ENCODE results near the gene RAI14.
"Not testable (repeated sequence)": the region's sequence is repeated elsewhere in the genome, so short reads cannot be mapped to it uniquely, and the experiment has no call there.

Gene RAI14

DNA sequence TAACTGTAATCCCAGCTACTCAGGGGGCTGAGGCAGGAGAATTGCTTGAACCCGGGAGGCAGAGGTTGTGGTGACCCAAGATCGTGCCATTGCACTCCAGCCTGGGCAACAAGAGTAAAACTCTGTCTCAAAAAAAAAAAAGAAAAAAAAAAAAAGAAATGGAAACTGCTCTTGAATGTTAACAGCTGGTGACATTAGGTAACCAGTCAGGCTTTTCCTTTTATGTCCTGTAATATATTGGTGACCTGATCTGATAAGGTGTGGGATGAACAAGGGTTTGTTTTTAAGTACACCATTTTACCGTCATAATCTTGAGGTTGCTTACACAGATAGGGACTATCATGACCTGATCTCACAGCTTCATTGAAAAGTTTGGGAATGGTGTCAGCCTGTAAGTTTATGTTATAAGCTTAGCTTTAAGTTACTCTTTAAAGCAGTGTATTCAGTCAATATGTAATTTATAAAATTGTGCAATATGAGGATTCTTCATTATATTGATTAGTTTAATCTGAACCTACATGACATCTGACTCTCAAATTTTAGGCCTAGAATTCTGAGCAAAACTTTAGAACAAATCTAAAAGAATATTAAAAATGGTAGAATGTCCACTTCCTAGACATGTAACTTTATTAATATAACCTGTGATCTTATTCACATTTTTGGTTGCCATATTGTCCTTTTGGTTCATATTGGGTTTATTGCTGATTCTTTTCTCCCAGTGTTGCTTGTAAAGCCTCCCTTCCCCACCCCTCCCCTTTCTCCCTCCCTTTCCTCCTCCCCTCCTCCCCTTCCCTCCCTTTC, 41.4 kb downstream of the RAI14 start:
- Histone ChIP-seq H3K36me3 (replicated peaks) (peaks cover 69% of the 10 kb centered on the region), H3K27me3 (replicated peaks) (no peaks in the 10 kb centered on the region), H3K4me3 (ENCODE audit: low read depth, low read length) (no peak overlapping the region), H3K27ac (no peak overlapping the region)
- TF ChIP-seq, protein P1, sequence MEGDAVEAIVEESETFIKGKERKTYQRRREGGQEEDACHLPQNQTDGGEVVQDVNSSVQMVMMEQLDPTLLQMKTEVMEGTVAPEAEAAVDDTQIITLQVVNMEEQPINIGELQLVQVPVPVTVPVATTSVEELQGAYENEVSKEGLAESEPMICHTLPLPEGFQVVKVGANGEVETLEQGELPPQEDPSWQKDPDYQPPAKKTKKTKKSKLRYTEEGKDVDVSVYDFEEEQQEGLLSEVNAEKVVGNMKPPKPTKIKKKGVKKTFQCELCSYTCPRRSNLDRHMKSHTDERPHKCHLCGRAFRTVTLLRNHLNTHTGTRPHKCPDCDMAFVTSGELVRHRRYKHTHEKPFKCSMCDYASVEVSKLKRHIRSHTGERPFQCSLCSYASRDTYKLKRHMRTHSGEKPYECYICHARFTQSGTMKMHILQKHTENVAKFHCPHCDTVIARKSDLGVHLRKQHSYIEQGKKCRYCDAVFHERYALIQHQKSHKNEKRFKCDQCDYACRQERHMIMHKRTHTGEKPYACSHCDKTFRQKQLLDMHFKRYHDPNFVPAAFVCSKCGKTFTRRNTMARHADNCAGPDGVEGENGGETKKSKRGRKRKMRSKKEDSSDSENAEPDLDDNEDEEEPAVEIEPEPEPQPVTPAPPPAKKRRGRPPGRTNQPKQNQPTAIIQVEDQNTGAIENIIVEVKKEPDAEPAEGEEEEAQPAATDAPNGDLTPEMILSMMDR (IDR thresholded peaks at IDR 0.05; ENCODE audit: low read depth, low read length, missing control alignments) = no peak
- in situ Hi-C loops (cut with HindIII; ENCODE audit: low pct_ligation_motif_present, low sequenced_read_pairs) = no loop called here
- DNase-seq = no peak

DNA sequence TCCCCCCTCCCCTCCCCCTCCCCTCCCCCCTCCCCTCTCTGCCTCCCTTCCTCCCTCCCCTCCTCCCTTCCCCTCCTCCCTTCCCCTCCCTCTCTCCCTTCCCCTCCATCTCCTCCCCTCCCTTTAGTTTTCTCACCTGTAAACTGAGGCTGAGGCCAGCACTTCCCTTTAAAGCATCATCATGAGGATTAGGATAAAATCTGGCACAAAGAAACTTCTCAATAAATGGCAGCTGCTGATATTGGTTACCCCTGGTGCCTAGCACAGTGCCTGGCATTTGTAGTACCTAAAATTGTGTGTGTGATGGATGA, 41.9 kb downstream of the RAI14 start:
- peaks cover 68% of the 10 kb centered on the region for H3K36me3 ChIP-seq (replicated peaks)
- DNase-seq = no peak
- TF ChIP-seq, protein P1 (IDR thresholded peaks at IDR 0.05; ENCODE audit: low read depth, low read length, missing control alignments) = no peak
- in situ Hi-C loops (cut with HindIII; ENCODE audit: low pct_ligation_motif_present, low sequenced_read_pairs) = no loop called here
- H3K27me3 ChIP-seq (replicated peaks) = no peaks in the 10 kb centered on the region
- H3K27ac ChIP-seq = no peak overlapping the region
- H3K4me3 ChIP-seq (ENCODE audit: low read depth, low read length) = no peak overlapping the region

DNA sequence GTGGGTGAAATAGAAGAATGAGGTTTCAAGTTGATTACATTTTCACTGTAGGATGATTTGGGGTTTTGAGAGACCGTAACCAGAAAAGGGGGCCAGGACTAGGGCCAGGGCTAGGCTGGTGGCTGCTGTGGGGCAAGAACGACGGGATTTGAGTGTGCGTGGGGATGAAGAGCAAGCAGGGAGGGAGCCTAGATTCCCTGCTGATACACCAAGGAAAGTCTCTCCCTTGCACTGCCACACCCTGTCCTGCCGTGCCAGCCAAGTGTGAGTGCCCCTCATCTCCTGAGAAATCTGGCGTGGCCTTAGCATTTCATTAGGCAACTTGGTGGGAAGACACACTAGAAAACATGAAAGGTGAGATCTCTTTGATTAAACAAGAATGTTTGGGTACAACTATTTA, 42.6 kb downstream of the RAI14 start:
- in situ Hi-C loops (cut with HindIII; ENCODE audit: low pct_ligation_motif_present, low sequenced_read_pairs) = no loop called here
- Histone ChIP-seq H3K27me3 (replicated peaks) (no peaks in the 10 kb centered on the region), H3K27ac (no peak overlapping the region), H3K4me3 (ENCODE audit: low read depth, low read length) (no peak overlapping the region), H3K36me3 (replicated peaks) (peaks cover 62% of the 10 kb centered on the region)
- no peak for DNase-seq
- TF ChIP-seq, protein P1 (IDR thresholded peaks at IDR 0.05; ENCODE audit: low read depth, low read length, missing control alignments) = no peak

DNA sequence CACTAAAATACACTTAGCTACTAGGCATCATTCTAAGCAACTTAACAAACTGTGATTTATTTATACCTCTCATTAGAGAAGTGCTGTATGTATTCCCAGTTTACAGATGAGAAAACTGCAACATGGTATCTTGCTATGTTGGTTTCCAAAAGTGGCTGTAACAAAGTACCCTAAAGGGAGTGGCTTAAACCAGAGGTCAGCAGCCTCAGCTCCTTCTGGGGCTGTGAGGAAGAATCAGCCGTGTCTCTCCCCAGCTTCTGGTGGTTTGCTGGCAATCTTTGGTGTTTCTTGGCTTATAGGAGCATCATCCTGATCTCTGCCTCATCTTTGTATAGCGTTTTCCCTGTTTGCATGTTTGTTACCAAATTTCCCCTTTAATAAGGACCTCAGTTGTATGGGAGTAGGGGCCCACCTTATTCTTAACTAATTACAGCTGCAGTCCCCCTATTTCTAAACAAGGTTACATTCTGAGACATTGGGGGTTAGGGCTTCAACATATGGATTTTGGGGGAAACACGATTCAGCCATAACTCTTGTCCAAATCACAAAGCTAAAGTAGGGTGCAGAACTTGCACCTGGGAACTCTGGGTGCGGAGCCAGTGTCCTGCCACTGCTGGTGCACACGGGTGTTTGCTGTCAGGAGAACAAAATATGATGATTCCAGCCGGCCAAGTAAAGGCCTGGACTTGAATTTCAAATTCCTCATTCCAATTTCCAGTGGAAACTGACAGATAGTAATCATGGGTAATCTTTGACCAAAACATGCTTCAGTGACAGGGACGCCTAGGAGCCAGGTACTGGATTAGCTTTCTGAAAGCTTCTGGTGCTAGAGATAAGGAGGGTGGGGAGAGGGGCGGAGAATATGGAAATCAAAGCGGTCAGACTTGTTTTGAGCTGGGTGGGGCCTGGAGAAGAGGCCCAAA, 43.3 kb downstream of the RAI14 start:
- in situ Hi-C loops (cut with HindIII; ENCODE audit: low pct_ligation_motif_present, low sequenced_read_pairs) = no loop called here
- Histone ChIP-seq H3K36me3 (replicated peaks) (peaks cover 59% of the 10 kb centered on the region), H3K4me3 (ENCODE audit: low read depth, low read length) (no peak overlapping the region), H3K27ac (no peak overlapping the region), H3K27me3 (replicated peaks) (no peaks in the 10 kb centered on the region)
- no peak for DNase-seq
- TF ChIP-seq, protein P1 (IDR thresholded peaks at IDR 0.05; ENCODE audit: low read depth, low read length, missing control alignments) = no peak

DNA sequence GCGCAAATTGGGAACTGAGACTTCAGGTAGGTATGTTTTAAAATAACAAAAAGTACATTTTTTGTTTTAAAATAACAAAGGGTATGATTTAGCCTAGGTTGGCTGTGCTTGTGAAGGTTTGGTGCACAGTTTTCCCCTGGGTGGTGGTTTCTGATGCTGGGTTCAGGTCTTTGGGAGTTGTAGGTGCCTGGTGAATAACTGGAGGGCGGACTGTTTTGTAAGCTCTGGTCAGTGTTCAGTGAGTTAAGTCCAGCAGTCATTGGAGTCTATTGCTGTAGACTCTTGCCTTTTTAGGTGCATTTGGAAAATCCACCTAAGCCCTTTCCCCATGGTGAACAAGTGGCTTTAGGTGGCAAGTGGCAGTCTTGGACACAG, 43.9 kb downstream of the RAI14 start:
- TF ChIP-seq, protein P1 (IDR thresholded peaks at IDR 0.05; ENCODE audit: low read depth, low read length, missing control alignments) = no peak
- in situ Hi-C loops (cut with HindIII; ENCODE audit: low pct_ligation_motif_present, low sequenced_read_pairs) = no loop called here
- H3K27ac ChIP-seq = no peak overlapping the region
- H3K4me3 ChIP-seq (ENCODE audit: low read depth, low read length) = no peak overlapping the region
- DNase-seq = no peak
- no peaks in the 10 kb centered on the region for H3K27me3 ChIP-seq (replicated peaks)
- peaks cover 55% of the 10 kb centered on the region for H3K36me3 ChIP-seq (replicated peaks)

DNA sequence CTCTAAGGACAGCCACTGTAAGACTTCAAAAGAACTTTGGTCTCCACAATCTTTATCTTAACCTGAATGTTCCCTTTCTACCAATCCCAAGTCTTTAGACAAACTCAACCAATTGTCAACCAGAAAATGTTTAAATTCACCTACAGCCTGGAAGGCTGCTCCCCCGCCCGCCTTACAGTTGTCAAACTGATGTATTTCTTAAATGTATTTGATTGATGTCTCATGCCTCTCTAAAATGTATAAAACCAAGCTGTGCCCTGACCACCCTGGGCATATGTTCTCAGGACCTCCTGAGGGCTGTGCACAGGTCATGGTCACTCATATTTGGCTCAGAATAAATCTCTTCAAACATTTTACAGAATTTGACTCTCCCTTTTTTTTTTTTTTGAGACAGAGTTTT, 45.3 kb downstream of the RAI14 start:
- H3K27me3 ChIP-seq (replicated peaks); H3K4me3 ChIP-seq (ENCODE audit: low read depth, low read length); in situ Hi-C loops (cut with HindIII; ENCODE audit: low pct_ligation_motif_present, low sequenced_read_pairs); DNase-seq: not testable (repeated sequence)
- Histone ChIP-seq H3K27ac (peak overlapping the region; percentile 33), H3K36me3 (replicated peaks) (peaks cover 48% of the 10 kb centered on the region)
